ENCODE data around the gene COL5A1.

The COL5A1 gene

GRCh38 chr9:134868751-134869553 lies 227.3 kb downstream of the COL5A1 start:
- DNase-seq (ENCODE audit: low read depth in 1 of 2, low spot score in 1 of 2), result no peak

- DNase-seq (ENCODE audit: low read depth in 1 of 2, low spot score in 1 of 2), result no peak
Observed at GRCh38 chr9:134869554-134870300, 228.1 kb downstream of the COL5A1 start.

DNA sequence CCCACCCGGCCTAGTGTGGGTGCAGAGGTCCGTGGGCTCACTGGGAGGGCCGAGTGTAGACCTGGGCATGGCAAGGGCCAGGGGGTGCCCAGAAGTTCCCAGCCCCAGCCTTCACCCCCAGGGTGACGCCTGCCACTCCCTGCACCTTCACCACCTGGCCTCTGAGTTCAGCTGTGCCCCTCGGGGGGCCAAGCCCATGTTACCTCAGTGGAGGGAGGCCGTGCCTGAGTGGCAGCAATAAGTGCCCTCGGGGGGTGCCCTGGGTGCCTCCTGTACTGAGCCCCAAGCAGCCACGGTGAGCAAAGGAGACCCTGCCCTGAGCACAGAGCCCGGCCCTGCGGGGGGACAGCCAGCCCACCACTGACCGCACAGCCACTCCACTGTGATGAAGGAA lies 228.7 kb downstream of the COL5A1 start:
- DNase-seq (ENCODE audit: low read depth in 1 of 2, low spot score in 1 of 2), result no peak

- no peak for DNase-seq (ENCODE audit: low read depth in 1 of 2, low spot score in 1 of 2)
Observed at GRCh38 chr9:134870746-134871662, 229.4 kb downstream of the COL5A1 start.

DNA sequence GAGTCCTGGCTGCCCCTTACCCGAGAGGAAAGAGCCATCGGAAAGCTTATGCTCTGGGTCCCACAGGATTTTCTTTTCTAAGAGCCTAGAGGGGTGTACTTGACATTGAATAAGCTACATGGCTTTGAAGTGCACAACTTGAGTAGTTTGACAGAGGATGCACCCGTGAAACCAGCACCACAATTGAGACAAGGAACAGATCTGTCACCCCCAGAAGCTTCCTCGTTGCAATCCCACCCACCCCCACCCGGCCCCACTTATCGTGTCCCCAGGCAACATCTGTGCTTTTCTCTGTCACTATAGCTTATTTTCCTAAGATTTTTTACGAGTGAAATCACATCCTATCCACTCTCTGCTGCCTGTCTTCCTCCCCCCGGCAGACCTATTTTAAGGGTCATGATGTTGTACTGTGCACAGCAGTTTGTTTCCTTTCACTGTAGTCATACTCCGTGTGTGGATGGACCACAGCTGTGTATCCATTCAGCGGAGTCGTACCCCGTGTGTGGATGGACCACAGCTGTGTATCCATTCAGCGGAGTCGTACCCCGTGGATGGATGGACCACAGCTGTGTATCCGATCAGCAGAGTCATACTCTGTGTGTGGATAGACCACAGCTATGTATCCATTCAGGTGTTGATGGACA lies 230.2 kb downstream of the COL5A1 start:
- no peak for DNase-seq (ENCODE audit: low read depth in 1 of 2, low spot score in 1 of 2)

DNA sequence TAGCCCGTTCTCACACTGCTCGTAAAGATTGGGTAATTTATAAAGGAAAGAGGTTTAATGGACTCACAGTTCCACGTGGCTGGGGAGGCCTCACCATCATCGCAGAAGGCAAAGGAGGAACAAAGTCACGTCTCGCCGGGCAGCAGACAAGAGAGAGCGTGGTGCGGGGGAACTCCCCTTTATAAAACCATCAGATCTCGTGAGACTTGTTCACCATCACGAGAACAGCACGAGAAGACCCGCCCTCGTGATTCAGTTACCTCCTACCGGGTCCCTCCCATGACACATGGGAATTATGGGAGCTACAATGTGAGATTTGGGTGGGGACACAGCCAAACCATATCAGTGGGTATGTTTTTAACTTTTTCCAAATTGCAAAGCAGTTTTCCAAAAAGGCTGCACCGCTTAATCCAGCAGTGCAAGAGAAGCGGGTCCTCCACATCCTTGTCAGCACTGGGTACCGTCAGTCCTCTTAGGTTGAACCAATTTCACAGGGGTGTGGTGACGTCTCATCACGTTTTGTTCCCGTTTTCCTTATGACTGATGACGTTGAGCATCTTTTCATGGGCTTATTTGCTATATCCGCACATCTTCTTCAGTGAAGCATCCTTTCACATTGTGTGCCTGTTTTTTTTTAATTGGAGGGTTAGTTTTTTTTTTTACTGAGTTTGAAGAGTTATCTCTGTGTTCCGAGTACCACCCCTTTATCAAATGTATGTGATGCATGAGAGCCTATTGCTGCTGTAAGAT lies 231.1 kb downstream of the COL5A1 start:
- no peak for DNase-seq (ENCODE audit: low read depth in 1 of 2, low spot score in 1 of 2)

DNA sequence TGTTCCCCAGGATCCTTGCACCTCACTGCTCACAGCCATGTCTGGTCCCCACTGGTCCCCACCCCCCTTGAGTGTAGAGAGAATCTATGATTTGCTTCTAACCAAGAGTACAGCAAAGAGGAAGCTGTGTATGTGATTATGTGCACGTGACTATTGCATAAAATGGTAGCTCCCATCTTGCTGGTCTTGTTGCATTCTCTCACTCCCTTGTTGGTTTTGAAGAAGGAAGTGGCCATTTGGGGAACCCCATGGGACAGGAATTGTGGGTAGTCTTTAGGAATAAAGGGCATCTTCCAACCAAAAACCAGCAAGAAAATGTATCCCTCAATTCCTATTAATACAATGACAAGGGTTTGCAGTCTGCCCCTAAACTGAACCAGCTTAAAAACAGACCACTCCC lies 233.8 kb downstream of the COL5A1 start:
- no peak for DNase-seq (ENCODE audit: low read depth in 1 of 2, low spot score in 1 of 2)

DNA sequence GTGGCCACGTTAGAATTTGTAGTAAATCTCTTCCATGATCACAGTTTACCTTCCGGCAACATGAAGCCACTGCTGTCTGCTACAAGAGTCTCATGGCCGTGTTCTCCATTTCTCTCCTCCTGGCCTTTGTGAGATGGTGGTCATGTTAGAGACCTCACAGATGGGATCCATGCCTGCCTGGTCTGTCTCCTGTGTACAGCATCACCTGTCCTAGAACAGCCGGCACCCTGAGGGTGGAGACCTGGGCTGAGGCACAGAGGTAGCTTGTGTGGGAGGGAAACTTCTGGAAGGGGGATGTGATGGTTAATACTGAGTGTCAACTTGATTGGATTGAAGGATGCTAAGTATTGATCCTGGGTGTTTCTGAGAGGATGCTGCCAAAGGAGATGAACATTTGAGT lies 235.9 kb downstream of the COL5A1 start:
- DNase-seq (ENCODE audit: low read depth in 1 of 2, low spot score in 1 of 2), result no peak

DNA sequence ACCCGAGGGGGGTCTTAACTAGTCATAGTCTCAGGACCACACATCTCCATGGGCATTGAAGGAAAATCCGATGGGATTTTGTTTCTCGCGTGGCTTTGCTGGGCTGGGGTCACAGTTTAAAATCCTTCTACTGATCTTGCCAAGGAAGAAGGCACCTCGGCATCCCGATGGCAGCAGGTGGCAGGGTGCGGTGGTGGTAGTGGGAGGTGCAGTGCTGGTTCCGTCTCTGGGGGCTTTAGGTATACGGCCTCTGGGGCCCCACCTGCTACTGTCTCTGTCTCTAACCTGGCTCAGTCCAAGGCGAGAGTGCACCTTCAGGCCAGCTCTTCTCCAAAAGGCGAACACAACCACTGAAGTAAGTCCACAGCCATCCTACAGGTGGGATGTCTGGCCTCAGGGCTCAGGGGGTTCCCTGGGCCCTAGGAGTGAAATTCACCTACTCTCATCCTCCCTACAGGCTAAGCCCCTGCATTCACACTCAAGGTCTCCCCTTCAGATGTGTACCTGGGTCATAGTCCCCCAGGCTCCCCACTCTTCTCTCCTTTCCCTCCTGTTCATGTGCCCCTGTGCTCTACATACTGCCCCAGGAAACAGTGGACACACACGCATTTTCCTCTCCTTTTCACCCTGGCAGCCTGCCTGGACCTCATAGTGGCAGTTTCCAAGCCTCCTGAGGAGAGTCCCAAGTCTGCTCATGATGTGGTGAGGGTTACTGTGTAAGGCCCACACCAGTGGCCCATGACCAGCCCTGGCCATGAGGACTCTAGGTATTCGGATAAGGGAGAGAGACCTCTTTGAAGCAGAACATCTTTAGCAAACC lies 238.3 kb downstream of the COL5A1 start:
- no peak for DNase-seq (ENCODE audit: low read depth in 1 of 2, low spot score in 1 of 2)

DNA sequence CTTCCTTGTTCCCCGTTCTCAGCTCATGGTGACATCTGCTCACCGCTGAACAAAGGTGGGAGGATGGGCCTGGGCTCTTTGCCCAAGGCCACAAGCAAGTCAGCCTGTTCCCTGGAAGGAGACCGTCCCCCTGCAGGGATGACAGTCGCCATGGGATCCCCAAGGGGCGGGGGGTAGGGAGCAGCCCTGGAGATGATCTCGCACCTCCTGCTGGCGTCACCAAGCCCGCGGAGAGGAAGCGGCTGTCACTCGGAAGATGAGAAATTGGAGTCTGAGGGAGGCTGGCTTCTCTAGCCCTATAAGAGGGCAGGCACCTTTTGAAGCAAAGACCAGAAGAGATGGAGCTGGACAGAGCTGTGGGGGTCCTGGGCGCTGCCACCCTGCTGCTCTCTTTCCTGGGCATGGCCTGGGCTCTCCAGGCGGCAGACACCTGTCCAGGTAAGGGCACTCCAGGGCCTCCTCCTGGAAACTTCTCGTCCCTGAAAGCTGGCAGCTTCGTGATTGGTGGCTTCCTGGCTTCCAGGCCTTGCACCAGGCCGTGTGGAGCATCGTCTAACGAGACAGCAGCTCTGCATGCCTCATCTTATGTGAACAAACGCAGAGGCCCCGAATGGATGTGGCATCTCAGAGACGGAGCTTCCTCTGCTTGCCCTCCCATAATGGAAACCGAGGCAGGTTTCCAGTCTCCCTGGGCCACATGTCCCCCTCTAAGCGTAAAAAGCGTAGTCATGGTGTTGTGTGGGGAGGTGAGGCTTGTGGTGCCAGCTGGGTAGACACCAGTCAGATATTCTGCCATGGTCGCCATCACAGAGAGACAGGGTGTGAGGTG lies 239.1 kb downstream of the COL5A1 start, which contains the start of gene FCN2:
FCN2 (plus strand) TSS at position 327 of the 829 bp plus-strand sequence; CDS start at position 339, 12 bp downstream.
- DNase-seq (ENCODE audit: low read depth in 1 of 2, low spot score in 1 of 2), result no peak

DNA sequence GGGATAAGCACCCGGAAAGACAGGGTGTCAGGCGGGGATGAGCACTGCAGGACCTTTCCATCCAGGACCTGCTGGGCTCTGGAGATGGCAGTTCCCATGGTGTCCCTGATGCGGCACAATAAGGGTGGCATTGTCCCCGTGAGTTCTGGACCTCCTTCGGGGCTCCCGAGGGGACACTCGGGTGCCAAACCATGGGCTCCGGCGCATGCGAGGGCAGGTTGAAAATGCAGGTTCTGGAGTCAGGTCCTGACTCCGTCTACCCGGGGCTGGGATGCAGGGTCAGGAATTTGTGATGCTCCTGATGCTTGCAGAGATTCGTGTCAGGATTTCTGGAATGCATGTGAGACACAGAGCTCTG lies 239.7 kb downstream of the COL5A1 start:
- DNase-seq (ENCODE audit: low read depth in 1 of 2, low spot score in 1 of 2), result no peak

GRCh38 chr9:134882204-134882785 lies 240.7 kb downstream of the COL5A1 start:
- DNase-seq (ENCODE audit: low read depth in 1 of 2, low spot score in 1 of 2), result no peak

- no peak for DNase-seq (ENCODE audit: low read depth in 1 of 2, low spot score in 1 of 2)
Observed at GRCh38 chr9:134883040-134883782, 241.6 kb downstream of the COL5A1 start.

- DNase-seq (ENCODE audit: low read depth in 1 of 2, low spot score in 1 of 2), result no peak
Observed at GRCh38 chr9:134884492-134884891, 242.9 kb downstream of the COL5A1 start.

- no peak for DNase-seq (ENCODE audit: low read depth in 1 of 2, low spot score in 1 of 2)
Observed at GRCh38 chr9:134885001-134885678, 243.5 kb downstream of the COL5A1 start.

GRCh38 chr9:134885679-134886412 lies 244.2 kb downstream of the COL5A1 start:
- DNase-seq (ENCODE audit: low read depth in 1 of 2, low spot score in 1 of 2), result no peak

Data from activated T-helper 1 cell treated with anti-CD3 and anti-CD28 coated beads, Interleukin-2, amount 50 U/mL, for 16 hours (primary cell).